Stimulated activated CD4-positive, alpha-beta T cell treated with anti-CD3 and anti-CD28 coated beads, TNF-alpha, amount 100 ng/mL, for 1 hour (primary cell): ENCODE results near the gene IGSF6.

Experiments
- DNase-seq, 3 donors: peaks; one replicate each; pipeline ENCODE4 v3.0.0-alpha.2; 2020; ENCODE audit warnings: low read depth in 3 of 3, low spot score in 1 of 3

The IGSF6 gene

GRCh38 chr16:21602785-21603184 lies 49.6 kb downstream of the IGSF6 start:
- DNase-seq, result no peak

GRCh38 chr16:21600031-21600773 lies 52.2 kb downstream of the IGSF6 start:
- DNase-seq, result no peak

- peak; percentile 86 to 92 (median 91) for DNase-seq
These were observed 53.0 kb downstream of the IGSF6 start, which contains the start of gene METTL9 for GRCh38 chr16:21599122-21600030. TSS of gene METTL9 (plus strand) at chr16:21599577. CDS start at chr16:21599734, 157 bp downstream.

- DNase-seq, result peak in 1 of 3 donors; percentile 21
These were observed 53.7 kb downstream of the IGSF6 start for GRCh38 chr16:21598701-21599121.

- no peak for DNase-seq
These were observed 54.2 kb downstream of the IGSF6 start for GRCh38 chr16:21598206-21598605.

GRCh38 chr16:21597561-21598030 lies 54.8 kb downstream of the IGSF6 start:
- no peak for DNase-seq

GRCh38 chr16:21593530-21594289 lies 58.7 kb downstream of the IGSF6 start:
- DNase-seq, result no peak

- DNase-seq, result no peak
These were observed 60.2 kb downstream of the IGSF6 start for GRCh38 chr16:21592191-21592590.

- DNase-seq, result no peak
These were observed 61.6 kb downstream of the IGSF6 start for GRCh38 chr16:21590796-21591195.

- DNase-seq, result no peak
These were observed 62.1 kb downstream of the IGSF6 start for GRCh38 chr16:21590287-21590686.

GRCh38 chr16:21589551-21589950 lies 62.9 kb downstream of the IGSF6 start:
- no peak for DNase-seq
